NB4 (cell line): Measurements from ENCODE around the gene MGST3.
"Not testable (repeated sequence)": the region's sequence is repeated elsewhere in the genome, so short reads cannot be mapped to it uniquely, and the experiment has no call there.

ENCODE experiments used
- DNase-seq: peaks from one replicate; pipeline ENCODE4 v3.0.0; 2010; ENCODE audit warnings: low read depth
- H3K4me3 ChIP-seq: one replicate; pipeline ENCODE4 v1.5.1; 2011; ENCODE audit warnings: mild to moderate bottlenecking, low read depth, low read length, moderate library complexity
- MAX ChIP-seq: IDR thresholded peaks from 2 replicates; pipeline ENCODE4 v1.6.1; 2011; ENCODE audit warnings: low read depth, low read length
- MYC ChIP-seq: IDR thresholded peaks from 2 replicates; pipeline ENCODE4 v1.6.1; 2011; ENCODE audit warnings: low read depth, low read length
- POLR2A ChIP-seq: IDR thresholded peaks from 2 replicates; pipeline ENCODE4 v1.6.1; 2011; ENCODE audit warnings: mild to moderate bottlenecking; ENCODE audit not compliant: insufficient read length; ENCODE audit errors: extremely low read depth
- TF ChIP-seq, protein P1 (sequence below): IDR thresholded peaks from one replicate; pipeline ENCODE4 v1.5.1; 2012; ENCODE audit warnings: low read depth, low read length

MGST3 gene

GRCh38 chr1:165645654-165646366 is 14.8 kb downstream of the MGST3 start:
- TF ChIP-seq, protein P1, sequence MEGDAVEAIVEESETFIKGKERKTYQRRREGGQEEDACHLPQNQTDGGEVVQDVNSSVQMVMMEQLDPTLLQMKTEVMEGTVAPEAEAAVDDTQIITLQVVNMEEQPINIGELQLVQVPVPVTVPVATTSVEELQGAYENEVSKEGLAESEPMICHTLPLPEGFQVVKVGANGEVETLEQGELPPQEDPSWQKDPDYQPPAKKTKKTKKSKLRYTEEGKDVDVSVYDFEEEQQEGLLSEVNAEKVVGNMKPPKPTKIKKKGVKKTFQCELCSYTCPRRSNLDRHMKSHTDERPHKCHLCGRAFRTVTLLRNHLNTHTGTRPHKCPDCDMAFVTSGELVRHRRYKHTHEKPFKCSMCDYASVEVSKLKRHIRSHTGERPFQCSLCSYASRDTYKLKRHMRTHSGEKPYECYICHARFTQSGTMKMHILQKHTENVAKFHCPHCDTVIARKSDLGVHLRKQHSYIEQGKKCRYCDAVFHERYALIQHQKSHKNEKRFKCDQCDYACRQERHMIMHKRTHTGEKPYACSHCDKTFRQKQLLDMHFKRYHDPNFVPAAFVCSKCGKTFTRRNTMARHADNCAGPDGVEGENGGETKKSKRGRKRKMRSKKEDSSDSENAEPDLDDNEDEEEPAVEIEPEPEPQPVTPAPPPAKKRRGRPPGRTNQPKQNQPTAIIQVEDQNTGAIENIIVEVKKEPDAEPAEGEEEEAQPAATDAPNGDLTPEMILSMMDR = no peak
- TF ChIP-seq MAX (no peak), POLR2A (no peak), MYC (no peak)
- H3K4me3 ChIP-seq = no peak overlapping the region
- DNase-seq = no peak

GRCh38 chr1:165647517-165647916 is 16.5 kb downstream of the MGST3 start:
- no peak for DNase-seq
- no peak overlapping the region for H3K4me3 ChIP-seq
- TF ChIP-seq MAX = no peak
- TF ChIP-seq, protein P1 = no peak
- TF ChIP-seq MYC = no peak
- no peak for TF ChIP-seq POLR2A

DNA sequence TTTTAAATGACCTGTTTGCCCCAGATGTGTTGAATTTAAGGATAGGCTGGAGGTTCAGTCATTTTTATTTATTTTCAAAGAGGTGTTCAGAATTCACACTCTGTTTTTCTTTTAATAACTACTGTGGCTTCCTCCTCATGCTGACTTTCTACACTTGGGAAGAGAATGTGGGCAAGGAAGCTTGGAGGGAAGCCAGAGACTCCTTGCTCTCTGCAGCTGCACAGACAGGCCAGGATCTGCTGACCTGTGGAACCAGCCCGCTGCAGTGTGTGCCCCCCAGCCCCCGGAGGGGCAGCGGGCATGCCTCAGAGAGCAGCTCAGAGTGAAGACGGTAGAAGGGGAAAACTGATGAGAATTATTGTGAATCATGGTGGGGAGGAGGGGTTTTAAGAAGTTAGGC is 16.9 kb downstream of the MGST3 start:
- no peak overlapping the region for H3K4me3 ChIP-seq
- TF ChIP-seq MYC (no peak), MAX (no peak), POLR2A (no peak)
- TF ChIP-seq, protein P1 = no peak
- DNase-seq = no peak

DNA sequence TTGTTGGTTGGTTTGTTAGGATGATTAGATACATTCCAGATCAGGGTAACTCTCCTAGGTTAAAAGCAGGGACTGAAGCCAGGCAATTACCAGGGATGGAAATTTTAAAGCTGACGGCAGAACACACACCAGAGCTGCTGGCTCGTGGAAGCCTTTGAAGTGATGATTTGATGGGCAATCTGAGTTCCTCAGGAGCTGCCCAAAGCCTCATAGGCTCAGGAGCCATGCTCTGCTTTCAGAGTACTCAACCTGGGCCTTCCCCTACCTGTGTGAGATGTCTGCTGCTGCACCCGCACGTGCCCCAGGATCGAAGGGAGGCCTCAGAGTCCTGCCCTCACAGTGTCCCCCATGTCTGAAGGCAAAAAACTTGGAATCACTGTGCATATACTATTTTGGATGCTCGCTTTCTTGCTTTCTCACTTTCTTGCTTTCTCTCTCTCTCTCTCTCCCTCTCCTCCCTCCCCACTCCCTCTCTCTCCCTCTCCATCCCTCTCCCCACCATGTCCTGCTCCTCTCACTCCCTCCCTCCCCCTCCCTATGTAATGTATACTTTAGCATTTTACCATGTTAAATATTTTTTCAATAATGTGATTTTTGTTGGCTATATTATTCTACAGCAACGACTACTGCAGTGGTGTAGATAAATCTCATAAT is 18.0 kb downstream of the MGST3 start:
- no peak for TF ChIP-seq MYC
- TF ChIP-seq, protein P1 = no peak
- TF ChIP-seq MAX = no peak
- TF ChIP-seq POLR2A = no peak
- H3K4me3 ChIP-seq = no peak overlapping the region
- no peak for DNase-seq

GRCh38 chr1:165650981-165651625 is 20.1 kb downstream of the MGST3 start:
- H3K4me3 ChIP-seq = no peak overlapping the region
- TF ChIP-seq POLR2A (no peak), MYC (no peak), MAX (no peak)
- TF ChIP-seq, protein P1 = no peak
- DNase-seq = no peak

- H3K4me3 ChIP-seq, DNase-seq: not testable (repeated sequence)
These were observed 27.9 kb downstream of the MGST3 start for GRCh38 chr1:165658766-165659580.
